Retinal pigment epithelial cell (primary cell): Measurements from ENCODE around the gene CDK10.

Experiments used
- DNase-seq: peaks from one replicate; pipeline ENCODE4 v3.0.0-alpha.2; 2010; ENCODE audit warnings: low read depth
- H3K4me3 ChIP-seq: 2 replicates; pipeline ENCODE4 v1.5.1; 2011; ENCODE audit warnings: mild to moderate bottlenecking, low read length, control low read depth, moderate library complexity
- CTCF ChIP-seq: conservative IDR thresholded peaks from 2 replicates; pipeline ENCODE4 v1.5.1; 2011; ENCODE audit warnings: low read depth, low read length, control low read depth, inconsistent platforms

CDK10 gene

GRCh38 chr16:89705006-89705405, 18.5 kb downstream of the CDK10 start:
- no peak for DNase-seq
- TF ChIP-seq CTCF: no peak
- no peak overlapping the region for H3K4me3 ChIP-seq

GRCh38 chr16:89706518-89707260, 20.2 kb downstream of the CDK10 start:
- no peak overlapping the region for H3K4me3 ChIP-seq
- TF ChIP-seq CTCF: no peak
- no peak for DNase-seq

- no peak for DNase-seq
- TF ChIP-seq CTCF: no peak
- H3K4me3 ChIP-seq: no peak overlapping the region
Observed at GRCh38 chr16:89707695-89708094, 21.2 kb downstream of the CDK10 start.

- TF ChIP-seq CTCF: no peak
- no peak for DNase-seq
- no peak overlapping the region for H3K4me3 ChIP-seq
Observed at GRCh38 chr16:89708481-89708931, 22.0 kb downstream of the CDK10 start.

- no peak for DNase-seq
- no peak overlapping the region for H3K4me3 ChIP-seq
- TF ChIP-seq CTCF: no peak
Observed at GRCh38 chr16:89709166-89709565, 22.7 kb downstream of the CDK10 start.

- no peak overlapping the region for H3K4me3 ChIP-seq
- no peak for TF ChIP-seq CTCF
- no peak for DNase-seq
Observed at GRCh38 chr16:89709716-89710432, 23.4 kb downstream of the CDK10 start.
